Breast epithelium (tissue), 4 donors: Measurements from ENCODE around the gene PAX7. TPM values are rescaled to one million over a fixed set of nuclear protein-coding genes. Genes with fewer than 3 reads are reported as not detected.

ENCODE experiments used
- DNase-seq, 2 donors: peaks; one replicate each; pipeline ENCODE4 v3.0.0-alpha.2; 2019; ENCODE audit warnings: low spot score in 2 of 2
- H3K27ac ChIP-seq, 2 donors: fragments of 200-600 bp; sonication (generic) in 1 of 2; one replicate each; pipeline ENCODE4 v1.5.1; 2016 to 2019; ENCODE audit warnings: mild to moderate bottlenecking in 1 of 2
- H3K27me3 ChIP-seq, 2 donors: fragments of 200-600 bp; sonication (generic) in 1 of 2; one replicate each; pipeline versions ENCODE4 v1.5.1 to v1.6.0; 2017 to 2019; ENCODE audit warnings: control low read depth in 1 of 2, mild to moderate bottlenecking in 1 of 2
- H3K36me3 ChIP-seq: fragments of 200-600 bp; one replicate; pipeline ENCODE4 v1.5.1; 2019
- H3K4me1 ChIP-seq, 2 donors: fragments of 200-600 bp; sonication (generic); one replicate each; pipeline ENCODE4 v1.5.1; 2016 to 2019; ENCODE audit warnings: control low read depth in 1 of 2
- H3K4me3 ChIP-seq, 3 donors: fragments of 200-600 bp; sonication (generic); 1 replicate in 2 of 3; 2 replicates in 1 of 3; pipeline ENCODE4 v1.5.1; 2016 to 2019; ENCODE audit warnings: mild to moderate bottlenecking in 3 of 3, moderate library complexity in 2 of 3
- H3K9me3 ChIP-seq, 2 donors: fragments of 200-600 bp; sonication (generic) in 1 of 2; one replicate each; pipeline ENCODE4 v1.5.1; 2016 to 2019; ENCODE audit warnings: control low read depth in 1 of 2
- POLR2A ChIP-seq: fragments of 450-650 bp; IDR thresholded peaks from one replicate; pipeline ENCODE4 v1.6.1; 2016; ENCODE audit warnings: antibody characterized with exemption, mild to moderate bottlenecking, moderate library complexity
- POLR2AphosphoS5 ChIP-seq, 3 donors: sonication (generic); formaldehyde crosslinking; IDR thresholded peaks; one replicate each; pipeline ENCODE4 v1.6.1; 2017; ENCODE audit warnings: antibody characterized with exemption in 3 of 3
- intact Hi-C: fragments of 100-400 bp; cut with DNase I; formaldehyde crosslinking; loops from one replicate; pipeline ENCODE4 v1.15.1; 2023; ENCODE audit warnings: low total_unique reads
- total RNA-seq, 3 donors: library from RNA; depleted of rRNA; stranded (reverse); fragments of >200 nt; gene quantifications; one replicate each; pipeline ENCODE4 v1.1.0, GENCODE V29; 2016
- TF ChIP-seq, protein P1 (sequence below), 3 donors: fragments of 450-650 bp; IDR thresholded peaks; one replicate each; pipeline ENCODE4 v1.5.1; 2016 to 2017; ENCODE audit warnings: antibody characterized with exemption in 3 of 3, mild to moderate bottlenecking in 3 of 3, moderate library complexity in 3 of 3

The PAX7 gene
- total RNA-seq, 3 donors from 2014 or later: not detected

DNA sequence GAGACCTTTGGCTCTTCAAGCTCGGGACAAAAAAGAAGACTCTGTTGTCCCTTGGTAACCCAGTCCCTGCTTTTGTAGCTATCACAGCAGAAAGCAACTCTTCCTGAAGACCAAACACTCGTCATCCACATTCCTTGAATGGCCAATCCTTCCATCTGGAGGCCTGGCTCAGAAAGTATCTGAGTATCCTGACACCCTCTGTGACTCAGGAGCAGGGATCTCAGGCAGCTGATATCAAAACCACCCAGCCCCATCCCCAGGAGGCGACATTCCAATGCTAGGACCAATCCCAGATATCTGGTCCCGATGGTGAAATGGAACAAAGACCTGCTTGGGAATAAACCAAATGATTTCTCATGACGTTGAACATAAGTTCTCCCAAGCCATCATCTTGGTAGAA is 116.3 kb downstream of the PAX7 start:
- DNase-seq: no peak
- TF ChIP-seq, protein P1, sequence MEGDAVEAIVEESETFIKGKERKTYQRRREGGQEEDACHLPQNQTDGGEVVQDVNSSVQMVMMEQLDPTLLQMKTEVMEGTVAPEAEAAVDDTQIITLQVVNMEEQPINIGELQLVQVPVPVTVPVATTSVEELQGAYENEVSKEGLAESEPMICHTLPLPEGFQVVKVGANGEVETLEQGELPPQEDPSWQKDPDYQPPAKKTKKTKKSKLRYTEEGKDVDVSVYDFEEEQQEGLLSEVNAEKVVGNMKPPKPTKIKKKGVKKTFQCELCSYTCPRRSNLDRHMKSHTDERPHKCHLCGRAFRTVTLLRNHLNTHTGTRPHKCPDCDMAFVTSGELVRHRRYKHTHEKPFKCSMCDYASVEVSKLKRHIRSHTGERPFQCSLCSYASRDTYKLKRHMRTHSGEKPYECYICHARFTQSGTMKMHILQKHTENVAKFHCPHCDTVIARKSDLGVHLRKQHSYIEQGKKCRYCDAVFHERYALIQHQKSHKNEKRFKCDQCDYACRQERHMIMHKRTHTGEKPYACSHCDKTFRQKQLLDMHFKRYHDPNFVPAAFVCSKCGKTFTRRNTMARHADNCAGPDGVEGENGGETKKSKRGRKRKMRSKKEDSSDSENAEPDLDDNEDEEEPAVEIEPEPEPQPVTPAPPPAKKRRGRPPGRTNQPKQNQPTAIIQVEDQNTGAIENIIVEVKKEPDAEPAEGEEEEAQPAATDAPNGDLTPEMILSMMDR (IDR thresholded peaks at IDR 0.05): no peak
- Histone ChIP-seq H3K4me3 (no peak overlapping the region), H3K9me3 (peaks cover 0 to 8% of the 10 kb centered on the region in 2 donors), H3K4me1 (no peaks in the 10 kb centered on the region), H3K27me3 (peaks cover 0 to 48% of the 10 kb centered on the region in 2 donors), H3K27ac (no peak overlapping the region), H3K36me3 (no peaks in the 10 kb centered on the region)
- intact Hi-C loops: no loop called here

DNA sequence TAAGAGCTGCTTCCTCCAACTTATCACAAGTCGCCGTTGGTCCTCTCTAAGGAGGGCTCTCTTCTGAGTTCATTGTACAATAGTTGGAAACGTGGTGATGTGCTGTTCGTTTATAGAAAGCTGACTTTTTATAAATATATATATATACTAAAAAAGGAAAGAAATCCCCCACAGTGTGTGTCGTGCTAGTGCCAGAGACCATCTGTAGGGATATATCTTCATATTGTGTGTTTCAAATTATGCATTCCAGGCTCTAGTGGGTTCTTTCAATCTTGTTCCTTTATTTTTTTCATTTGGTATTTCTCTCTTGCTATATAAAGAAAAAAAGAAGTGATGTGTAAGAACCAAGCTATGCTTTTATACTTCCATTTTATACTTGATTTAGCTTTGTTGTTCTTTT is 117.0 kb downstream of the PAX7 start:
- TF ChIP-seq POLR2A: no peak
- no peak for TF ChIP-seq POLR2AphosphoS5 (IDR thresholded peaks at IDR 0.05)
- TF ChIP-seq, protein P1 (IDR thresholded peaks at IDR 0.05): no peak
- Histone ChIP-seq H3K4me1 (no peaks in the 10 kb centered on the region), H3K27me3 (peaks cover 0 to 48% of the 10 kb centered on the region in 2 donors), H3K27ac (no peak overlapping the region), H3K4me3 (no peak overlapping the region), H3K9me3 (peaks cover 0 to 8% of the 10 kb centered on the region in 2 donors), H3K36me3 (no peaks in the 10 kb centered on the region)
- intact Hi-C loops: no loop called here
- no peak for DNase-seq

GRCh38 chr1:18748435-18748834 is 117.8 kb downstream of the PAX7 start:
- Histone ChIP-seq H3K36me3 (no peaks in the 10 kb centered on the region), H3K27me3 (peaks cover 0 to 45% of the 10 kb centered on the region in 2 donors), H3K9me3 (peaks cover 0 to 15% of the 10 kb centered on the region in 2 donors), H3K4me1 (no peaks in the 10 kb centered on the region), H3K4me3 (no peak overlapping the region), H3K27ac (no peak overlapping the region)
- TF ChIP-seq, protein P1 (IDR thresholded peaks at IDR 0.05): no peak
- TF ChIP-seq POLR2AphosphoS5 (IDR thresholded peaks at IDR 0.05) (no peak), POLR2A (no peak)
- DNase-seq: no peak
- intact Hi-C loops: no loop called here

DNA sequence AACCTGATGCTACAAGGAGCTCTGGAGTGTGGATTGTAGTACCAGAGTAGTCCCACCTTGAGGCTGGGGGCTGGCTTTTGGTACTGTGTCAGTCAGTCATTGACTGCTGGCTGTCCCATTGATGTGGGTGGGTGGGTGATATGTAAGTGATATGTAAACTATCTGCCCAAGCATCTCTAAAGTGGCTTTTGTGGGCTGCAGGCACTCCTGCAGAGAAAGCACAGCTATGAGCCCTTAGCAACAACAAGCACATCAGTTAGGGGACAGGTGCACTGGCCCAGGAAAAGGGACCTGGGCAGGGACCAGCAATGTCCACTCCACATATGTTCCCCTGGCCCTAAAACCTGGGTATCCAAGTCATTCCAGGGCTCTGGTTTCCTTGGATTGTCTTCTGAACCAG is 118.9 kb downstream of the PAX7 start:
- Histone ChIP-seq H3K4me3 (no peak overlapping the region), H3K27ac (no peak overlapping the region), H3K36me3 (no peaks in the 10 kb centered on the region), H3K4me1 (no peaks in the 10 kb centered on the region), H3K27me3 (peaks cover 0 to 52% of the 10 kb centered on the region in 2 donors), H3K9me3 (peaks cover 0 to 22% of the 10 kb centered on the region in 2 donors)
- DNase-seq: no peak
- intact Hi-C loops: no loop called here
- TF ChIP-seq POLR2AphosphoS5 (IDR thresholded peaks at IDR 0.05): no peak
- TF ChIP-seq, protein P1 (IDR thresholded peaks at IDR 0.05): no peak
- no peak for TF ChIP-seq POLR2A

DNA sequence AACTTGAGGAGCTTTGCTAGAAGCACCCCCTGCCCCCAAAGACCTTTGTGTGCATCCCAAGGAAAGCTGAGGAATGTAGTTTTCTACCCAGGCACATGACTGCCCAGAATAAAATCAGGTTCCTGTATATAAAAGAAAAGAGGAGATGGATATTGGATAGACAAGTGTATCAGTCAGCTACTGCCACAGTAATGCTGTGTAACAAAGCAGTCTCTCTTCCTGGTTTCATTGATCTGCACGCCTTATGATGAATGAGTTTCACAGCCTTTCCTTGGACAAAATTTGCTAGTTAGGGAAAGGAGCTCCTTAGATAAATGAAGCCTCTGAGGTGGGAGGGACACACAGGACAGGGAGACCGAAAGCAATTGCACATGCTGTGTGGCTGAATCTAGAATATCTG is 120.0 kb downstream of the PAX7 start:
- no peaks in the 10 kb centered on the region for H3K4me1 ChIP-seq
- H3K27ac ChIP-seq: no peak overlapping the region
- TF ChIP-seq, protein P1 (IDR thresholded peaks at IDR 0.05): no peak
- intact Hi-C loops: no loop called here
- H3K4me3 ChIP-seq: no peak overlapping the region
- H3K27me3 ChIP-seq: peaks cover 0 to 56% of the 10 kb centered on the region in 2 donors
- no peak for DNase-seq
- H3K9me3 ChIP-seq: peaks cover 0 to 26% of the 10 kb centered on the region in 2 donors
- H3K36me3 ChIP-seq: no peaks in the 10 kb centered on the region
